Calu3 (cell line): ENCODE data around the gene F2RL1. TPM values are rescaled to one million over a fixed set of nuclear protein-coding genes. Genes with fewer than 3 reads are reported as not detected.

Experiments
- BruUV-seq: library from RNA; stranded (reverse); fragments of 400-500 nt; replicated peaks from 2 replicates; lab custom pipeline; 2021; lab: Mats Ljungman, UMichigan
- CTCF ChIA-PET: fragments of 300-600 bp; sonication (Branson Sonifier 250); formaldehyde crosslinking; loops from one replicate; lab custom pipeline; 2022; ENCODE audit warnings: antibody characterized with exemption; lab: Charles Lee
- DNase-seq: peaks from one replicate; pipeline ENCODE4 v3.0.0; 2022
- H3K27ac Mint-ChIP-seq: one replicate; pipeline ENCODE4 v1.8.0; 2022; ENCODE audit warnings: mixed read lengths; ENCODE audit not compliant: unreplicated experiment
- H3K27me3 Mint-ChIP-seq: one replicate; pipeline ENCODE4 v1.8.0; 2022; ENCODE audit warnings: mixed read lengths; ENCODE audit not compliant: unreplicated experiment
- H3K36me3 Mint-ChIP-seq: one replicate; pipeline ENCODE4 v1.8.0; 2022; ENCODE audit warnings: mild to moderate bottlenecking, moderate library complexity, mixed read lengths; ENCODE audit not compliant: insufficient read depth, unreplicated experiment
- H3K4me1 Mint-ChIP-seq: one replicate; pipeline ENCODE4 v1.8.0; 2022; ENCODE audit warnings: mild to moderate bottlenecking, low read depth, mixed read lengths; ENCODE audit not compliant: unreplicated experiment
- H3K4me3 Mint-ChIP-seq: one replicate; pipeline ENCODE4 v1.8.0; 2022; ENCODE audit warnings: mild to moderate bottlenecking, low read depth, moderate library complexity, mixed read lengths; ENCODE audit not compliant: unreplicated experiment
- H3K9me3 Mint-ChIP-seq: one replicate; pipeline ENCODE4 v1.8.0; 2022; ENCODE audit warnings: low read depth, mixed read lengths; ENCODE audit not compliant: unreplicated experiment
- CTCF ChIP-seq: fragments of 200-600 bp; IDR thresholded peaks from one replicate; pipeline ENCODE4 v1.8.0; 2022; ENCODE audit warnings: antibody characterized with exemption; ENCODE audit not compliant: unreplicated experiment
- intact Hi-C: fragments of 100-400 bp; cut with micrococcal nuclease; formaldehyde crosslinking; loops from one replicate; pipeline ENCODE4 v1.10.0; 2022; ENCODE audit not compliant: unreplicated experiment
- total RNA-seq: library from RNA; stranded (reverse); gene quantifications from 2 replicates; pipeline ENCODE4 v1.2.3, GENCODE V29; 2022

Gene F2RL1
- total RNA-seq, 1 experiment from 2014 or later = 122 TPM

GRCh38 chr5:76801159-76801802, 17.5 kb upstream of the F2RL1 start:
- H3K27me3 Mint-ChIP-seq = no peaks in the 10 kb centered on the region
- peaks cover 54% of the 10 kb centered on the region for H3K4me1 Mint-ChIP-seq
- CTCF ChIA-PET = interaction anchor here (1.2 kb wide), 1 partner anchor 9 kb away, joined by 3 read pairs; no protein-coding TSS in a partner anchor
- BruUV-seq = no TSS peak
- no peaks in the 10 kb centered on the region for H3K9me3 Mint-ChIP-seq
- no peak for TF ChIP-seq CTCF
- no peak overlapping the region for H3K4me3 Mint-ChIP-seq
- no peak for DNase-seq
- intact Hi-C loops = no loop called here
- H3K27ac Mint-ChIP-seq = peak overlapping the region; percentile 19
- H3K36me3 Mint-ChIP-seq = peaks cover 11% of the 10 kb centered on the region

- Mint-ChIP-seq H3K4me3 (no peak overlapping the region), H3K27me3 (no peaks in the 10 kb centered on the region), H3K4me1 (peaks cover 59% of the 10 kb centered on the region), H3K27ac (peak overlapping the region; percentile 19), H3K36me3 (peaks cover 15% of the 10 kb centered on the region), H3K9me3 (no peaks in the 10 kb centered on the region)
- BruUV-seq = no TSS peak
- intact Hi-C loops = no loop called here
- TF ChIP-seq CTCF = no peak
- no peak for DNase-seq
- CTCF ChIA-PET = interaction anchor here (1.2 kb wide), 1 partner anchor 9 kb away, joined by 3 read pairs; no protein-coding TSS in a partner anchor
Observed at GRCh38 chr5:76801803-76802195, 17.0 kb upstream of the F2RL1 start.

- intact Hi-C loops = no loop called here
- no peaks in the 10 kb centered on the region for H3K9me3 Mint-ChIP-seq
- no peaks in the 10 kb centered on the region for H3K27me3 Mint-ChIP-seq
- no peak for TF ChIP-seq CTCF
- H3K4me1 Mint-ChIP-seq = peaks cover 77% of the 10 kb centered on the region
- CTCF ChIA-PET = interaction anchor here (0.6 to 1.3 kb wide), 8 partner anchors 14 to 212 kb away, joined by 3 to 11 read pairs (median 4); no protein-coding TSS in a partner anchor
- DNase-seq = peak; percentile 74
- H3K4me3 Mint-ChIP-seq = peak overlapping the region; percentile 39
- peak overlapping the region; percentile 96 for H3K27ac Mint-ChIP-seq
- peaks cover 15% of the 10 kb centered on the region for H3K36me3 Mint-ChIP-seq
- no TSS peak for BruUV-seq
Observed at GRCh38 chr5:76804266-76804665, 14.6 kb upstream of the F2RL1 start.

GRCh38 chr5:76805821-76806505, 12.9 kb upstream of the F2RL1 start:
- Mint-ChIP-seq H3K27me3 (no peaks in the 10 kb centered on the region), H3K4me3 (no peak overlapping the region), H3K27ac (peak overlapping the region; percentile 29), H3K36me3 (peaks cover 10% of the 10 kb centered on the region), H3K4me1 (peaks cover 63% of the 10 kb centered on the region), H3K9me3 (no peaks in the 10 kb centered on the region)
- BruUV-seq = no TSS peak
- CTCF ChIA-PET = interaction anchor here (0.7 to 2.6 kb wide), 10 partner anchors 9 to 225 kb away, joined by 3 to 9 read pairs (median 4); partner anchors contain the start of gene F2RL1
- intact Hi-C loops = no loop called here
- no peak for TF ChIP-seq CTCF
- peak; percentile 42 for DNase-seq
